ENCODE data around the gene CAMKK1.

DNA sequence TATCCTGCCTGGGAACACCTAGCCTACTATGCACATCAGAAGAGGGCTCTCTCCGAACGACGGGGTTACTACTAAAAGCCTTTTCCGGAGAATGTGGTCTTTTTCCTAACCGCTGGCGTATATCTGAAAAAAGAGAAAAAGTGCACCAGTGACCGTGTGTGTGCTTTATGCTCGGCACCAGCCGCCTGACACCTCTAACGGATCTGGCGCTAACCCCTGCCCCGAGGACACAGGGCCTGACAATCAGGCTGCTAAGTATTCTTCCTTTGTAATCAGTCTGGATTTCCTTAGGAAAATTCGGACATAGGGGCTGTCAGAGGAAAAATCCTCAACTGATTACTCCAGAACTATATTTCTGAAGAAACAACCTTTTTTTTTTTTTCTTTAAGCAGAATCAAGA, 78.5 kb downstream of the CAMKK1 start:
- TF ChIP-seq, protein P1, sequence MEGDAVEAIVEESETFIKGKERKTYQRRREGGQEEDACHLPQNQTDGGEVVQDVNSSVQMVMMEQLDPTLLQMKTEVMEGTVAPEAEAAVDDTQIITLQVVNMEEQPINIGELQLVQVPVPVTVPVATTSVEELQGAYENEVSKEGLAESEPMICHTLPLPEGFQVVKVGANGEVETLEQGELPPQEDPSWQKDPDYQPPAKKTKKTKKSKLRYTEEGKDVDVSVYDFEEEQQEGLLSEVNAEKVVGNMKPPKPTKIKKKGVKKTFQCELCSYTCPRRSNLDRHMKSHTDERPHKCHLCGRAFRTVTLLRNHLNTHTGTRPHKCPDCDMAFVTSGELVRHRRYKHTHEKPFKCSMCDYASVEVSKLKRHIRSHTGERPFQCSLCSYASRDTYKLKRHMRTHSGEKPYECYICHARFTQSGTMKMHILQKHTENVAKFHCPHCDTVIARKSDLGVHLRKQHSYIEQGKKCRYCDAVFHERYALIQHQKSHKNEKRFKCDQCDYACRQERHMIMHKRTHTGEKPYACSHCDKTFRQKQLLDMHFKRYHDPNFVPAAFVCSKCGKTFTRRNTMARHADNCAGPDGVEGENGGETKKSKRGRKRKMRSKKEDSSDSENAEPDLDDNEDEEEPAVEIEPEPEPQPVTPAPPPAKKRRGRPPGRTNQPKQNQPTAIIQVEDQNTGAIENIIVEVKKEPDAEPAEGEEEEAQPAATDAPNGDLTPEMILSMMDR (IDR thresholded peaks at IDR 0.05): no peak
- TF ChIP-seq POLR2A (IDR thresholded peaks at IDR 0.05): no peak
